Ovary (tissue), 3 donors: ENCODE measurements around the gene CLNK.

Experiments
- EP300 ChIP-seq: sonication (generic); formaldehyde crosslinking; IDR thresholded peaks from one replicate; pipeline ENCODE4 v1.6.1; 2017; ENCODE audit warnings: antibody characterized with exemption
- POLR2A ChIP-seq: fragments of 450-650 bp; IDR thresholded peaks from one replicate; pipeline ENCODE4 v1.6.1; 2017; ENCODE audit warnings: antibody characterized with exemption, mild to moderate bottlenecking, moderate library complexity
- TF ChIP-seq, protein P1 (sequence below), 3 donors: fragments of 450-650 bp in 2 of 3; fragments of 200-600 bp in 1 of 3; IDR thresholded peaks; one replicate each; pipeline versions ENCODE4 v1.5.1 to v1.8.0; 2016 to 2022; ENCODE audit warnings: antibody characterized with exemption in 3 of 3, mild to moderate bottlenecking in 1 of 3
- donor health status: DM: no; HTN: no; CAD: no.

DNA sequence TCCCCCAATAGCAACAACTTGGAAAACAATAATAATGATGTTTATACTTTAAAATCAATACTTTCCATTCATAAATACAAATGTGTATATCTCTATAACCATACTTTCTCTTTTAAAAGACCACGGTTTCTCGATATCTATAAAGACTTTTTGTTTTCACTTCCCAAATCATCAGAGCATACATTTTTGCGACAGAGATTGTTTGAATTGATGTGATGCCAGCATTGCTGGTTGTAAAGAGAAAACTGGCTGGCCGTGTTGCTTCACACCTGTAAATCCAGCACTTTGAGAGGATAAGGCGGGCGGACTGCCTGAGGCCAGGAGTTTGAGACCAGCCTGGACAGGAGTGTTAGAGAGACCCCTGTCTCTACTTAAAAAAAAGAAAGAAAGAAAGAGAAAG, 149.7 kb downstream of the CLNK start:
- TF ChIP-seq, protein P1, sequence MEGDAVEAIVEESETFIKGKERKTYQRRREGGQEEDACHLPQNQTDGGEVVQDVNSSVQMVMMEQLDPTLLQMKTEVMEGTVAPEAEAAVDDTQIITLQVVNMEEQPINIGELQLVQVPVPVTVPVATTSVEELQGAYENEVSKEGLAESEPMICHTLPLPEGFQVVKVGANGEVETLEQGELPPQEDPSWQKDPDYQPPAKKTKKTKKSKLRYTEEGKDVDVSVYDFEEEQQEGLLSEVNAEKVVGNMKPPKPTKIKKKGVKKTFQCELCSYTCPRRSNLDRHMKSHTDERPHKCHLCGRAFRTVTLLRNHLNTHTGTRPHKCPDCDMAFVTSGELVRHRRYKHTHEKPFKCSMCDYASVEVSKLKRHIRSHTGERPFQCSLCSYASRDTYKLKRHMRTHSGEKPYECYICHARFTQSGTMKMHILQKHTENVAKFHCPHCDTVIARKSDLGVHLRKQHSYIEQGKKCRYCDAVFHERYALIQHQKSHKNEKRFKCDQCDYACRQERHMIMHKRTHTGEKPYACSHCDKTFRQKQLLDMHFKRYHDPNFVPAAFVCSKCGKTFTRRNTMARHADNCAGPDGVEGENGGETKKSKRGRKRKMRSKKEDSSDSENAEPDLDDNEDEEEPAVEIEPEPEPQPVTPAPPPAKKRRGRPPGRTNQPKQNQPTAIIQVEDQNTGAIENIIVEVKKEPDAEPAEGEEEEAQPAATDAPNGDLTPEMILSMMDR (IDR thresholded peaks at IDR 0.05) = no peak
- TF ChIP-seq POLR2A = no peak
- TF ChIP-seq EP300 = no peak
